Measurements from ENCODE around the gene PSME3IP1.

PSME3IP1 gene

GRCh38 chr16:57146735-57147134, 39.1 kb downstream of the PSME3IP1 start:
- DNase-seq (ENCODE audit: low read depth) = no peak
- peak; percentile 24 for TF ChIP-seq CTCF (conservative IDR thresholded peaks at IDR 0.05; ENCODE audit: control insufficient read depth, insufficient read depth, low read depth, low read length)
- no peak overlapping the region for H3K4me3 ChIP-seq (ENCODE audit: control insufficient read depth, low read depth, low read length)

- TF ChIP-seq CTCF (conservative IDR thresholded peaks at IDR 0.05; ENCODE audit: control insufficient read depth, insufficient read depth, low read depth, low read length) = no peak
- H3K4me3 ChIP-seq (ENCODE audit: control insufficient read depth, low read depth, low read length) = no peak overlapping the region
Observed at GRCh38 chr16:57146040-57146647, 39.7 kb downstream of the PSME3IP1 start.

DNA sequence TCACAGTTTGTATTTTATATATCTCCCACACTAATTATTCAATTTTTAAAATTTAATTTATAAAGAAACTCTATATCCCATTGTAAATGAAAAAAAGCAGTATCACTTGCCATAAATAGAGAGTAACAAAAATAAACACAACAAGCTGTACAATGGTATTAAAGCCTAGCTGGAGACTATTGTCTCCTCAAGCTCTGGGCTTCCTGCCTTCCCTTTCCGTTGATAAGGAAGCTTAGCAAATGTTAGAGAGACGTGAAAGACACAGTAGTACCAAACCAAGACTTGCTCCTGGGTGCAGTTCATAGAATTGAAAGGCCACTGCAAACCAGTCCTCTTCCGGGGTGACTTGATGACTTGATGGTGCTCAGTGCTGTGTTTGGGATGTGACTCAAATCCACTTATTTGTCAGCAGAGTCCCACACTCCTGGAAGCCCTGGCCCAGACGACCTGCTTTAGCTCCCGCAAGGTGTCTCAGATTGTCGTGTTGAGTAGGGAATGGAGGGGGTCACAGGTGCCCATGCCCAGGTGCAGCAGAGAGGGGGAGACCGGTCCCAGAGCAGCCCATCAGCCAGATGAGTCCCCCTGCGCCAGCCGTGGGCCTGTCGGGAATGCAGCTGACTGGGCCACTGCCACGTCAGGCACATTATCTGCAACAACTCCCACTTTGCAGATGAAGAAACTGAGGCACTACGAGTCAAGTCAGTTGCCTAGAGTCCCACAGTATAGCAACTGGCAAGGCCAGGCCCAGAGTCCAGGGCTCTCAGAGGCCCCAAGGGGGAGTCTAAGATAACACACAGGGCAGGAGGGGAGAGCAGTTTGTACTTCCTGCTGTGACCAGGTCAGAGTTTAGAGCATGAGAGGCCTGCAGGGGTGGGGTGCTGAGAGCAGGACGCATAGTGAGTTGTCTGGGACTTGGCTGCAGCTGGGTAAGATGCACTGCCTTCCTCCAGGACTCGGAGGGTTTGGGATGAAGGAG, 40.5 kb downstream of the PSME3IP1 start:
- H3K4me3 ChIP-seq (ENCODE audit: control insufficient read depth, low read depth, low read length) = no peak overlapping the region
- DNase-seq (ENCODE audit: low read depth) = no peak
- no peak for TF ChIP-seq CTCF (conservative IDR thresholded peaks at IDR 0.05; ENCODE audit: control insufficient read depth, insufficient read depth, low read depth, low read length)

More at GRCh38 chr16:57146040-57146647, 39.7 kb downstream of the PSME3IP1 start:
- DNase-seq (ENCODE audit: low read depth) = no peak

GRCh38 chr16:57144027-57144426, 41.8 kb downstream of the PSME3IP1 start:
- TF ChIP-seq CTCF (conservative IDR thresholded peaks at IDR 0.05; ENCODE audit: control insufficient read depth, insufficient read depth, low read depth, low read length) = no peak
- DNase-seq (ENCODE audit: low read depth) = no peak
- no peak overlapping the region for H3K4me3 ChIP-seq (ENCODE audit: control insufficient read depth, low read depth, low read length)

DNA sequence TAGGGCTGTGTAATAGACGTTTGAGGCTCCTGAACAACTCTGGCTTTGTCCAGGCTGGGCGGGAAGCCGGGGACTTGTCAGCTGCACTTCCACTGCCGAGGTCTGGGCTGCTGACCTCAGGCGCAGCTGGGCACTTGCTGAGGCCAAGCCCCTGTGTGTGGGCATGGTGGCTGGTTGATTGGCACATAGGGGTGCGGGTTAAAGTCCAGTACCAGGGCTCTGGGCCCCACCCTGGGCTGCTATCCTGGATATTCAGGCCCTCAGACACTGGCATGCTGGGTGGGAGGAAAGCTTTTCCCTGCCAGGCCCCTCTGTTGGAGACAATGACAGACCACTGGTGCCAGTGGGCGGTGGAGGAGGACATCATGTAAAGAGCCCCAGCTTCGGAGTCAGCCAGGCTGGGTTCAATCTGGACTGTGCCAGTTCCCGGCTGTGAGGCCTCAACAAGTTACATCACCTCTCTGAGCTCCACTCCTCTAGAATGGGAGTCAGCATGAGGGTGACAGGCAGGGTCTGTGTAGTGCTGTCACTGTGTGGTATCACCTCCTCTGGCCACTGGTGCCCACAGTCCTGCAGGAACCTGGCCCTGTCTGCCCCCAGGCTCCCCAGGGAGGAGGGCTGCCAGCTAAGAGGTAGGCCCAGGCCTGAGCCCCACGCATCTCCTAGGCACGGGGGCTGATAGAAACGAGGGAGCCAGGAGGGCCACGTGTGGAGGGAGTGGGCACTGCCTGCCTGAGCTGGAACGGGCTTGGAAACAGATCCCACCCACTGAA, 42.5 kb downstream of the PSME3IP1 start:
- H3K4me3 ChIP-seq (ENCODE audit: control insufficient read depth, low read depth, low read length) = no peak overlapping the region
- no peak for TF ChIP-seq CTCF (conservative IDR thresholded peaks at IDR 0.05; ENCODE audit: control insufficient read depth, insufficient read depth, low read depth, low read length)
- DNase-seq (ENCODE audit: low read depth) = no peak

DNA sequence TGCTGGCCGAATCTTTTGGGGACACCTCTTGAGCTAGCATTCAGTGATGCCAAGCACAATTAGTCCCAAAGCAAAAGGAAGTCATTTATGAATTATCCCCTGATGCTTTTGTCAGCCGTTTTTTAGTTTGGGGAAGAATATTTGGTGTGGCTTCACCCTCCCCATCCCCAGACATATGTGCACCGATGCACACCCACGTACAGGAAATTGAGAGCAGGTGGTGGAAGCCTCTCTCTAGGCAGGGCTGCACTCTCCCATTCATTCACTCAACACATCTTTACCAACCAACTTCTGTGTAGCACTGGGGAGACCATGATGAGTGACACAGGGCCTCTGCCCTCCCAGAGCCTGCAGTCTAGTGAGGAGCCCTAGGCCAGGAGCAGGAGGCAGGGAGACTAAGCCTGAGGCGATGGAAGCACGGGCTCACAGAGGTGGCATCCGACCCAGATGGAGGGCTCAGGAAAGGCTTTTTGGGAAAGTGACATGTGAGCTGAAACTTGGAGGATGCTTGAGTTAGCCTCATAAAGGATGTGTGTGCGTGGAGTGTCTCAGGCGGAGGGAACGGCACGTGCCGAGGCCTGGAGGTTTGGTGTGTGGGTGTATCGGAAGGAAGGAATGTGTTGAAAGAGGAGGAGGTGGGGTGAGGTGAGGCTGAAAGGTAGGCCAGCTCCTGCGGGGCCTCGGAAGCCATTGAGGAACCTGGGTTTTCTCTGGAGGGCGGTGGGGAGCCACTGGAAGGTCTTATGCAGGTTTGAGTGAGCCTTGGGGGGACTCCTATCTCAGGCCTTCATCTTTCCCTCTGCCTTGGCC, 43.8 kb downstream of the PSME3IP1 start:
- DNase-seq (ENCODE audit: low read depth) = no peak
- no peak overlapping the region for H3K4me3 ChIP-seq (ENCODE audit: control insufficient read depth, low read depth, low read length)
- no peak for TF ChIP-seq CTCF (conservative IDR thresholded peaks at IDR 0.05; ENCODE audit: control insufficient read depth, insufficient read depth, low read depth, low read length)

Data from fibroblast of mammary gland (primary cell).